ENCODE results near the gene STK32B.

STK32B gene

DNA sequence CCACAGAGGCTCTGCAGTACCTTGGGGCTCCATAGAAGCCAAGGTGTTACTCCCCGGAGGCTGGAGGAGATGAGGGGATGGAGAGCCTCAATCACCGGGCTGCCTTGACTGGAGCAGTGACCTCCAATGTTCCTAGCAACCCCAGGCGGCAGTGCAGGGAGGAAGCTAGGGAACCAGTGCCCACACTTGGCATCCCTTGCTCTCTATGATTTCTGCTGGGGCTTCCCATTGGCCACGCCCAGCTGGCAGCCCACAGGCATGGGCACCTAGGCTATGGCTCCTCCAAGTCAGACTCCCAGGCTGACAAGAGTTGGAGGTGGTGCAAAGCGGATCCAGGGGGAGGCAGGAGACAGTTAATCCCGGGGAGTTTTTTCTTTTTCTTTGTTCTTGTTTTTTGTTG is 427.4 kb downstream of the STK32B start:
- no peak for DNase-seq

DNA sequence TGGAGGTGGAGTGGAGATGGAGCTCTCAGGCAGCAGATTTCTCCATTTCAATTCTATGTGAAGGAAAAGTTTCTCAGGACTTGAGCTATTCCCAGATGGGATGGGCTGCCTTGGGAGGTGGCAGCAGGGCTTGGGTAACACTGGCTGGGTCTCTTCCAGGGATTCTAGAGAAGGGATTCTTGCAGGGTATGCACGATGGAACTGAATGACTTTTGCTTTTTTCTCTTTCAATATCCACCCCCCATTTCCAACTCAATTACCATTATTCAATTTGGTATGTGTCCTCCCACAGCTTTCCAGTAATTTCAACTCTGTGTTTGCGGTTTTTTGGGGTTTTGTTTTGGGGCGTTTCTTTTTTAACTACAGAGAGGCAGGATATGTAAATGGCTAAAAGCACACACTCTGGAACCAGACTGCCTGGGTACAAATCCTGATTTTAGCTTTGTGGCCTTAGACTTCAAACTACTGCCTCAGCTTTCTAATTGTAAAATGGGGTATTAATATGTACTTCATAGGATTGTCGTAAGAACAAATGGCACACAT is 428.3 kb downstream of the STK32B start:
- DNase-seq = no peak

DNA sequence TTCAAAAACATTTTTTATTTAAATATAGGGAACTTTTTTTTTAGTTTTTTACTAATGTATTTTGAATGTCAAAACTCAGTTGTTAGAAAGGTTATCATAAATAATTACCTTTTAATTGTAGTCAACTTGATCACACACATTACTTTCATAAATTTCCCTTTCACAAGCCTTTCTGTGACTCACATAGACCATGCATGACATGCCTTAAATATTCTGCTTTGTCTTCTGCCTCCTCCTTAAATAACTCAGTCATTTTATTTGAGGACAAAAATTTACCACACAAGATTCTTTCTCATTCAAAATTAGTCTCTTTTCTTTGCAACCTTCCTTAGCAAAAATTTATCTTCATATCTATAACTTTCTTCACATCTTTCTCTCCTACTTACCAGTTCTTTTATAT is 437.1 kb downstream of the STK32B start:
- DNase-seq = no peak

DNA sequence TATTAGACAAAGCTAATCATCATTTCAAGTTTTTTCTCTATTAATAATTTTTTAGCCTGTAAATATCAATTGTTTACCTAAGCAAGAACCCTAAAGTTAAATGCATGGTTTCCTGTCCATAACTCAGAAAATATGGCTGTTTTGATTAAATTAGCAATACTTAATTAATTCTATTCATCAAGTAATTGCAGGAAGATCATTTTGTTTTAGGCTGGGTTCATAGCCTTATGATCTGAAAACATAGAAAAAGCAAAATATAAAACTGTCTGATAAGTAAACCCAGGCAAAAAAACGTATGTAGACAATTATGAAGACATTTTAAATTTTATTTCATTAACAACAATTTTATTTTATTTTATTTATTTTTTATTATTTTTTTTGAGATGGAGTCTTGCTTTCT is 438.0 kb downstream of the STK32B start:
- no peak for DNase-seq

DNA sequence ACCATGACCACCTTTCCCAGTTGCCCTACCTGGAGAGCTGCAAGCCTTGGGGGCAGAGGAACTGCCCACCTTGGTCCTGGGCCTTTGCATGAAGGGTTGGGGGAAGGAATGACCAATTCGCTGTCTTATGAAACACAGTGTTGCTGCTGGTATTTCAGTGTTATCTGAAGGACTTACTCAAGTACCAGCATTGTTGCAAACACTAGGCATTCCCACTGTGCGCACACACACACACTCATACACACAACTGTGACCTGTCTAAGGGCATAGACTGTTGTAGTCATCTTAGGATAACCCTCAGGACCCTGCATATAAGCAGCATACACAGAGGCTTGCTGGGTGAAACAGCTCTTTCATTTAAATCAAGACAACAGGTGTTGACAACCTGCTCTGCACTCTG is 446.2 kb downstream of the STK32B start:
- no peak for DNase-seq

- DNase-seq = no peak
Measured at GRCh38 chr4:5500165-5500564, 448.9 kb downstream of the STK32B start.

- DNase-seq = no peak
Measured at GRCh38 chr4:5503336-5503936, 452.2 kb downstream of the STK32B start.

- no peak for DNase-seq
Measured at GRCh38 chr4:5504486-5504885, 453.2 kb downstream of the STK32B start.

DNA sequence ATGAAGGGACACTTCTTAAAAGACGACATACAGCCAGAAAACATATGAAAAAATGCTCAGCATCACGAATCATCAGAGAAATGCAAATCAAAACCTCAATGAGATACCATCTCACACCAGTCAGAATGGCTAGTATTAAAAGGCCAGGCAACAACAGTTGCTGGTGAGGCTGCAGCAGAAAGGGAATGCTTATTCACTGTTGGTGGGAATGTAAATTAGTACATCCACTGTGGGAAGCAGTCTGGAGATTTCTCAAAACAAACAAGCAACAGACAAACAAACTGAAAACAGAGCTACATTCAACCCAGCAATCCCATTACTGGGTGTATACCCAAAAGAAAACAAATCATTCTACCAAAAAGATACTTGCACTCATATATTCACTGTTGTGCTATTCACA is 459.2 kb downstream of the STK32B start:
- DNase-seq = no peak

DNA sequence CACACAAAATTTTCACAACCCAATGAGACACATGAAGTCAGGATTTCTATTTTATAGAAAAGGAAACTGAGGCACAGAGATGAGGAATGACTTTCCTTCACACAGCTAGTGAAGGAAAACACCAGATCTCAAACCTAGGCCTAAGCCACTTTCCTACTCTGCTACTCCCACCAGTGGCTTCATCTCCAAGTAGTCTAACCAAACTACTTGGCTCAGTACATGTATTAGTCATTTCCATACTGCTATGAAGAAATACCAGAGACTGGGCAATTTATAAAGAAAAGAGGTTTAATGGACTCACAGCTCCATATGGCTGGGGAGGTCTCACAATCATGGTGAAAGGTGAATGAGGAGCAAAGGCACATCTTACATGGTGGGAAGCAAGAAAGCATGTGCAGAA is 460.5 kb downstream of the STK32B start:
- no peak for DNase-seq

DNA sequence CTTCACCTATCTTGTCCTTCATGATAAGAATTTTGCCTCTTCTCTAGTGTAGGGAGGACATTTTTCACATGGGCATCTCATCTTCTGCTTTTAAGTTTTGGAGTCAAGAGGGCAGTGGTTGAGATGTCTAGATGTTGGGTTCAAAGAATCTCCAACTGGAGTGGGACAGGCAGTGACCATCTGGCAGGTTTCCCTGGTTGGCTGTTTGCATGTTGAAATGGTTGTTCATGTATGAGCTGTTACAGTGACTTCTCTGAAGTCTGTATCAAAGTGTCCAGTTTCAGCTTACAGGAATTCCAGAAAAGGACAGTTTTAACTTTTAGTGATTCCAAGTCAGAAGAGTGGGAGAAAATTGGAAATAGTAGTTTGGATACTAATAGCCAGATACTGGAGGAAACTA is 464.4 kb downstream of the STK32B start:
- no peak for DNase-seq

DNA sequence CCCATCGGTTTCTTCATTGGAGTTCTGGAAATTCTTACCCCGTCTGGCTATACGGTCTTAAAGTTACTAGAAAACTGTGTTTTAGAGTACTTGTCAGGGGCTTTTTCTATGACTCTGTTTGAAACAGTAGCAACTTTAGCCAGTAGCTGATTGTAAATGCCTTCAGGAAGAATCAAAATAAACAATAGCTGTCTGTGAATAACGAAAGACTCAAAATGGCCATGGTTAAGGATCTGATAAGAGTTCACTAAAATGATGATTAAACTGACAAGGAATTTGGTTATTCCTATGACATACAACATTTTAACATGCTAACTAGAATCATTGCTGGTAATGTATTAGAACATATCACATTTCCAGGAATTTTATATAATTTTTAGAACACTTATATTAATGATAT is 466.1 kb downstream of the STK32B start:
- DNase-seq = no peak

DNA sequence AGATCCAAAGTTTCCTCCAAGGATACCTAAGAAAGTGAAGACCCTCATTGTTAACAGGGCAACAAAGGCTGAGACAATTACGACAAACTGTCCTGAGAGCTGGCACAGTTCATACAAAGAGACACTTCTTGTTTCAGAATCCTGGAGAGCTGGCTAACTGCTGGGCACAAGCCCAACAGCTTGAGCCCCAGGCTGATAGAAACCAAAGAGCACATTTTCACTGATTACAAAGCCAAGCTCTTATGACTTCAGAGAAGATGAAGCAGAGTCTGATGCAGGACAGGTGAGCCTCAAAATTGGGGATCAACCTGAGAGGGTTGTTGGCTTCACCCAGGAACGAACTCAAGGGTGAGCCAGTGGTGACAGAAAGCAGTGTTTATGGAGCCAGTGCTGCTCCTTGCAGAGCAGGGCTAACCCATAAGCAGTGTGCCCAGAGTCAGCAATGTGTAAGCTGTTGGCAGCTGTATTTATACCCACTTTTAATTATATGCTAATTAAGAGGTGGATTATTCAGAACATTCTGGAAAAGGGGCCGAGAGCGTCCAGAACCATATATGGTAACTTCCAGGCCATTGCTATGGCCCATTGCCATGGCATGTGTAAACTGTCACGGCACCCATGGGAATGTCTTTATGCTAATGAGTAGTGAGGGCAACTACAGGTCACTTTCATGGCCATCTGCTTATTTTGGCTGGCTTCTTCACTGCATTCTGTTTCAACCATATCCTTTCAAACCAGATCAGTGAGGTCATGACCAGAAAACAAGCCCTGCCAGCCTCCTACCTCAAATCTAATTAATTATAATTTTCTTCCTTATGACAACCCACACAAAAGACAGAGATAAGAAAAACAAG is 473.4 kb downstream of the STK32B start:
- DNase-seq = no peak

DNA sequence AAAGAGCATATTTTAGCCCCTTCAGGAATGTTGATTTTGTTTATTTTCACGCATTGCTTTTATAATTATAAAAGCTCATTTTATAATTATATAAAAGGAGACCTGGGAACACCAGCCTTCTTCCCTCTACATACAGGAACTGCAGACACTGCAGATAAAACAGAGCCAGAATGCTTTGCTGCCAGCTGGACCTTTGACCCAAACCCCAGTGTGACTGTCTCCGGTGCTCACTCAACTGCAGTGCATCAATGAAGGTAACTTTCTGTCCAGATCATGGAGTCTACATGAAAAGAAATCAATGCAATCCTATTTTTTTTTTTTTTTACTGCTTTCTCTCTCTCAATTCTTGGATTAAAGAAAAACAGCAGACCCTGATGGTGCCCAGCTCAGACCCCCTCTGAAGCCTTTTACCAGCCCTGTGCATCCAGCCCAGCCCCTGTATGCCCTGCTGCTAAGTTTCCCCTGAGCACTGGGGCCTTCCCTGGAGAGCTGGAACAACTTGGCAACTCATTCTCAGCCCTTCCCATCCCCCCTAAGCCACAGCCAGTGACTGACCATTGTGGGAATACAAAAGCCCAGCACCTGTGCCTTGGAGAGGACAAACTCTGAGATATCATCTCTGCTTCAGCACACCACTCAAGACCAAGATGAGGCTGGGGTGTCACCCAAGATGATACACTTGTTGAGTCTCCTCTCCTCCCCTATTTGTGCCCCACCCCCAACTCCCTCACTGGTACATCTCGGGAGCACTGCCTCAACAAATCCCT is 475.0 kb downstream of the STK32B start:
- no peak for DNase-seq

GRCh38 chr4:5527211-5527610 is 475.9 kb downstream of the STK32B start:
- DNase-seq = no peak

GRCh38 chr4:5528031-5528436 is 476.8 kb downstream of the STK32B start:
- DNase-seq = no peak

GRCh38 chr4:5532100-5532499 is 480.8 kb downstream of the STK32B start:
- DNase-seq = no peak

GRCh38 chr4:5539584-5539983 is 488.3 kb downstream of the STK32B start:
- no peak for DNase-seq

DNA sequence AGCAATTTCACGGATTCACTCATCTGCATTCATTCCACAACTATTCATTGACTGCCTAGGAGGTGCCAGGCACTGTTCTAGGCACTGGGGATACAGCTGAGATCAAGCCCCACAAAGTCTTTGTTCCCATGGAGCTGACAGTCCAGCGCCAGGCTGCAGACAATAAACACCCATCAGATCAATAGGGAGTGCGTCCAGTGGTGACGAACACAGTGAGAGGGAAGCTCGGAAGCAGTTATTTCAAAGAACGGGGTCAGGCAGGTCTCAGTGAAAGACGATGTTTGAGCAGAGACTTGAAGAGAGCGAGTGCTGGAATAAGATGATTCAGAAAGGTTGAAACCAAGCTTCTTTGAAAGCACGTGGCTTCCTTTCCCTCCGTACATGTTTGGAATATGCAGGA is 489.9 kb downstream of the STK32B start:
- DNase-seq = no peak

- no peak for DNase-seq
Measured at GRCh38 chr4:5543681-5544080, 492.4 kb downstream of the STK32B start.

- no peak for DNase-seq
Measured at GRCh38 chr4:5544762-5545161, 493.5 kb downstream of the STK32B start.

- no peak for DNase-seq
Measured at GRCh38 chr4:5545271-5545670, 494.0 kb downstream of the STK32B start.

GRCh38 chr4:5547651-5548249 is 496.5 kb downstream of the STK32B start:
- no peak for DNase-seq
